Activated naive CD8-positive, alpha-beta T cell treated with anti-CD3 and anti-CD28 coated beads for 36 hours (primary cell): ENCODE measurements around the gene ZNF552. TPM values are rescaled to one million over a fixed set of nuclear protein-coding genes. Genes with fewer than 3 reads are reported as not detected.
A peak's percentile ranks its signal among the peaks of the same experiment; 100 is the strongest.
"Not testable (repeated sequence)": the region's sequence is repeated elsewhere in the genome, so short reads cannot be mapped to it uniquely, and the experiment has no call there.

ENCODE experiments used
- DNase-seq: peaks from one replicate; pipeline ENCODE4 v3.0.0; 2021
- H3K27ac Mint-ChIP-seq: one replicate; pipeline ENCODE4 v1.8.0; 2022; ENCODE audit warnings: mild to moderate bottlenecking, moderate library complexity, mixed read lengths
- H3K27me3 Mint-ChIP-seq: one replicate; pipeline ENCODE4 v1.8.0; 2022; ENCODE audit warnings: mild to moderate bottlenecking, mixed read lengths
- H3K36me3 Mint-ChIP-seq: one replicate; pipeline ENCODE4 v1.8.0; 2021; ENCODE audit warnings: mild to moderate bottlenecking, mixed read lengths
- H3K4me1 Mint-ChIP-seq: one replicate; pipeline ENCODE4 v1.8.0; 2021; ENCODE audit warnings: mixed read lengths
- H3K4me3 Mint-ChIP-seq: one replicate; pipeline ENCODE4 v1.8.0; 2022; ENCODE audit warnings: mild to moderate bottlenecking, moderate library complexity, mixed read lengths
- H3K9me3 Mint-ChIP-seq: one replicate; pipeline ENCODE4 v1.8.0; 2022; ENCODE audit warnings: mixed read lengths
- total RNA-seq, 2 experiments: library from RNA; stranded (reverse); gene quantifications; one replicate each; pipeline ENCODE4 v1.2.3, GENCODE V29; 2021

Gene ZNF552
- 1 to 10 TPM; 6.6 to 7.7 TPM for total RNA-seq

- H3K9me3 Mint-ChIP-seq = no peaks in the 10 kb centered on the region
- H3K27me3 Mint-ChIP-seq = no peaks in the 10 kb centered on the region
- peak within 1 kb of the TSS; percentile 86 for H3K27ac Mint-ChIP-seq
- peaks cover 32% of the 10 kb centered on the region for H3K36me3 Mint-ChIP-seq
- H3K4me3 Mint-ChIP-seq = peak within 1 kb of the TSS; percentile 93
- peaks cover 33% of the 10 kb centered on the region for H3K4me1 Mint-ChIP-seq
- peak; percentile 74 for DNase-seq
These were observed at the start of gene ZNF552 for GRCh38 chr19:57814505-57815246. Gene ZNF552 (minus strand): TSS chr19:57814913. CDS start chr19:57814743, 170 bp downstream.

- not testable (repeated sequence) for H3K27me3 Mint-ChIP-seq, H3K27ac Mint-ChIP-seq, H3K4me1 Mint-ChIP-seq, DNase-seq, H3K4me3 Mint-ChIP-seq
- Mint-ChIP-seq H3K9me3 (peaks cover 44% of the 10 kb centered on the region), H3K36me3 (peaks cover 91% of the 10 kb centered on the region)
These were observed 47.6 kb upstream of the ZNF552 start for GRCh38 chr19:57862351-57862750.

GRCh38 chr19:57854117-57854516 lies 39.4 kb upstream of the ZNF552 start:
- not testable (repeated sequence) for DNase-seq, H3K27me3 Mint-ChIP-seq, H3K4me3 Mint-ChIP-seq, H3K9me3 Mint-ChIP-seq, H3K27ac Mint-ChIP-seq
- H3K36me3 Mint-ChIP-seq = peaks cover 78% of the 10 kb centered on the region
- peaks cover 21% of the 10 kb centered on the region for H3K4me1 Mint-ChIP-seq

- not testable (repeated sequence) for H3K27ac Mint-ChIP-seq, H3K4me3 Mint-ChIP-seq, H3K27me3 Mint-ChIP-seq, DNase-seq, H3K9me3 Mint-ChIP-seq
- Mint-ChIP-seq H3K4me1 (peaks cover 22% of the 10 kb centered on the region), H3K36me3 (peaks cover 65% of the 10 kb centered on the region)
These were observed 37.3 kb upstream of the ZNF552 start for GRCh38 chr19:57851812-57852603.

- Mint-ChIP-seq H3K27me3 (no peaks in the 10 kb centered on the region), H3K4me1 (peaks cover 23% of the 10 kb centered on the region), H3K4me3 (peak overlapping the region; percentile 87), H3K27ac (peak overlapping the region; percentile 87), H3K36me3 (peaks cover 57% of the 10 kb centered on the region), H3K9me3 (peaks cover 5% of the 10 kb centered on the region)
- DNase-seq = peak; percentile 8
These were observed 35.9 kb upstream of the ZNF552 start for GRCh38 chr19:57850553-57851017.

GRCh38 chr19:57849666-57850473 lies 35.2 kb upstream of the ZNF552 start, which contains the start of gene ZNF587:
Gene ZNF587 (plus strand): TSS chr19:57849859. CDS start chr19:57850039, 180 bp downstream.
- Mint-ChIP-seq H3K36me3 (peaks cover 58% of the 10 kb centered on the region), H3K4me1 (peaks cover 23% of the 10 kb centered on the region), H3K4me3 (peak within 1 kb of the TSS; percentile 87), H3K27ac (peak within 1 kb of the TSS; percentile 87)
- peak; percentile 84 for DNase-seq
- not testable (repeated sequence) for H3K27me3 Mint-ChIP-seq, H3K9me3 Mint-ChIP-seq

GRCh38 chr19:57849162-57849665 lies 34.5 kb upstream of the ZNF552 start:
- not testable (repeated sequence) for H3K9me3 Mint-ChIP-seq, DNase-seq, H3K27me3 Mint-ChIP-seq
- Mint-ChIP-seq H3K4me3 (peak overlapping the region; percentile 87), H3K27ac (peak overlapping the region; percentile 87), H3K36me3 (peaks cover 55% of the 10 kb centered on the region), H3K4me1 (peaks cover 23% of the 10 kb centered on the region)

- H3K9me3 Mint-ChIP-seq, DNase-seq, H3K4me3 Mint-ChIP-seq, H3K27me3 Mint-ChIP-seq, H3K27ac Mint-ChIP-seq: not testable (repeated sequence)
- Mint-ChIP-seq H3K4me1 (peaks cover 26% of the 10 kb centered on the region), H3K36me3 (peaks cover 53% of the 10 kb centered on the region)
These were observed 32.5 kb upstream of the ZNF552 start for GRCh38 chr19:57847164-57847563.

GRCh38 chr19:57841122-57841763 lies 26.5 kb upstream of the ZNF552 start:
- Mint-ChIP-seq H3K36me3 (peaks cover 38% of the 10 kb centered on the region), H3K27me3 (no peaks in the 10 kb centered on the region), H3K4me3 (no peak overlapping the region), H3K27ac (no peak overlapping the region), H3K9me3 (no peaks in the 10 kb centered on the region), H3K4me1 (peaks cover 22% of the 10 kb centered on the region)
- no peak for DNase-seq

- peaks cover 25% of the 10 kb centered on the region for H3K36me3 Mint-ChIP-seq
- H3K9me3 Mint-ChIP-seq, H3K4me3 Mint-ChIP-seq, DNase-seq, H3K27ac Mint-ChIP-seq, H3K27me3 Mint-ChIP-seq: not testable (repeated sequence)
- H3K4me1 Mint-ChIP-seq = peaks cover 19% of the 10 kb centered on the region
These were observed 24.0 kb upstream of the ZNF552 start for GRCh38 chr19:57838622-57839191.

- Mint-ChIP-seq H3K36me3 (peaks cover 16% of the 10 kb centered on the region), H3K4me1 (peaks cover 21% of the 10 kb centered on the region)
- not testable (repeated sequence) for DNase-seq, H3K27me3 Mint-ChIP-seq, H3K4me3 Mint-ChIP-seq, H3K27ac Mint-ChIP-seq, H3K9me3 Mint-ChIP-seq
These were observed 22.3 kb upstream of the ZNF552 start for GRCh38 chr19:57836991-57837390.

GRCh38 chr19:57830071-57830602 lies 15.4 kb upstream of the ZNF552 start, which contains the start of gene ZNF587B:
Gene ZNF587B (plus strand): TSS chr19:57830299. CDS start chr19:57830529, 230 bp downstream.
- peak; percentile 35 for DNase-seq
- Mint-ChIP-seq H3K4me1 (peaks cover 36% of the 10 kb centered on the region), H3K9me3 (no peaks in the 10 kb centered on the region), H3K36me3 (peaks cover 49% of the 10 kb centered on the region), H3K27ac (peak within 1 kb of the TSS; percentile 60), H3K27me3 (no peaks in the 10 kb centered on the region), H3K4me3 (peak within 1 kb of the TSS; percentile 59)

GRCh38 chr19:57829316-57829715 lies 14.6 kb upstream of the ZNF552 start:
- H3K4me1 Mint-ChIP-seq = peaks cover 41% of the 10 kb centered on the region
- DNase-seq = no peak
- no peaks in the 10 kb centered on the region for H3K9me3 Mint-ChIP-seq
- no peak overlapping the region for H3K4me3 Mint-ChIP-seq
- no peak overlapping the region for H3K27ac Mint-ChIP-seq
- H3K36me3 Mint-ChIP-seq = peaks cover 54% of the 10 kb centered on the region
- H3K27me3 Mint-ChIP-seq = no peaks in the 10 kb centered on the region
